NAMALWA (cell line): ENCODE data around the gene NRG3.
"Not testable (repeated sequence)": the region's sequence is repeated elsewhere in the genome, so short reads cannot be mapped to it uniquely, and the experiment has no call there.

ENCODE experiments used
- DNase-seq: peaks from one replicate; pipeline ENCODE4 v3.0.0-alpha.2; 2015; ENCODE audit warnings: low spot score

The NRG3 gene

GRCh38 chr10:82574081-82574480 lies 699.1 kb downstream of the NRG3 start:
- no peak for DNase-seq

DNA sequence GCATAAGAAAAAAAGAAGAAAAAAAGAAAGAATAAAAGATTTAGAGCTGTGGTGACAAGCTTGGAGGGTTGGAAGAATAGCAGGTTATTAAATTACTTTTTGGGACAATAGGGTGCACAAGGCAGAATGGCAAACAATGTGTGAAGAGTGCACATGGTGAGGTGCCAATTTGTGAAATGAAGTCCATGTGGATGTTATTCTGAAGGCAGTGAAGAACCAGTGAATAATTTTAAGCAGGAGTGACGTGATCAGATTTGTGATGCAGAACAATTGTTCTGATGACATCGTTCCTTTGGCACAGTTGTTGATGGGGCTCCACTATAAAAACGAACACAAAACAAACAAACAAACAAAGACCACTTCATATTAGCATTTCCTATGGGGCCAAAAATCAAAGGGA lies 700.3 kb downstream of the NRG3 start:
- DNase-seq = no peak

DNA sequence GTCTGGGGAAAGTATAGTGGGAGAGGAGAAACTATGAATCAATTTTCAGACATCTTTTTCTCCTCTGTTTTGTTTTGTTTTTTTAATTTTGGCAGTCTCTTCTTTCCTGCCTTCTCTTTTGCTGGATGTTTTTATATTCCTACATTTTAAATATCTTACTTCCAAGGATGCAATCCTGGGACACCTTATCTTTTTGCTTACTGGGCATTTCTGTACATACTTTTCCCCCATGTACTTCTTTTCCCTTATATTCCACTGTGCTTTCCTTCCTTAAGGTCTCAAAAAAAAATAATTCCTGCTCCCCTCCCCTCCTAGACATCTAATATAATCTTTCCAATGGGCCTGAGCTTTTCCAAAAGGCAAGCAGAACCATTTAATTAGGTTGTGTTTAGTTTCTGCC lies 701.1 kb downstream of the NRG3 start:
- no peak for DNase-seq

- no peak for DNase-seq
Measured at GRCh38 chr10:82581940-82582339, 706.9 kb downstream of the NRG3 start.

DNA sequence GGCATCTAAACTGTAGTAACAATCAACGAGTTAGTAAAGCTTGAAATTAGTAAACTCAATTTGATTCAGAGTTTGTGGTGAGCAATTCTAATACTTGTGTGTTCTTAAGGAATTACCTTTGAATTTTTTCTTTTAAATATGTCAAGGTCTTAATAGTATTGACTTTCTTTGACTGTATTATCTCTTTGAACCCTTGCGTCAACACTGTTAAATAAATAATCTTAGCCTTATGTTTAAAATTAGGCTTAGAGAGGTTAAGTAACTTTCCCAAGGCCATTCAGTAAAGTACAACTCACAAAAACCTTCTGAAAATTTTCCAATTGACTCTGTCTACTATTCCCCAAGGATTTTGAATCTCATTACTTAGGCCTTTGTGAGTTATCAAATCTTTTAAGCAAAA lies 716.4 kb downstream of the NRG3 start:
- DNase-seq = no peak

GRCh38 chr10:82597840-82598239 lies 722.8 kb downstream of the NRG3 start:
- no peak for DNase-seq

- no peak for DNase-seq
Measured at GRCh38 chr10:82609845-82610244, 734.9 kb downstream of the NRG3 start.

DNA sequence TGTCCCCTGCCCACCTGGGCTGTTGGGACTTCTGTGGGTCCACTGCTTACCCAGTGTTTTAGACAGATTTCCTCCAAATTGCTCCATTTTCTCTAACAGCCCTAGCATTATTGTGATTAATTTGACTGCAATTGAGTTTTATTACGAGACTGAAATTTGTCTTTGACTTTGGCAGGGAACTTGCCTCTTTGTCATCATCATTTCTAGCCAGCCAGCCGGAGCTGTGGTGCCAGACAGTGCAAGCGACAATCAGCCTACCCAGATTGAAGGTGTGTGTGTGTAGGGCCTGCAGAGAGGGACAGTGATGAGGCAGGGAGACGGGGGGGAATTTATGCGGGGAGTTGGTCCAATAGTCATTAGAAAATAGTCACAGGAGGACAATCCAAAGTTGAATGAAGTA lies 743.0 kb downstream of the NRG3 start:
- DNase-seq = no peak

- DNase-seq = no peak
Measured at GRCh38 chr10:82621680-82622079, 746.7 kb downstream of the NRG3 start.

DNA sequence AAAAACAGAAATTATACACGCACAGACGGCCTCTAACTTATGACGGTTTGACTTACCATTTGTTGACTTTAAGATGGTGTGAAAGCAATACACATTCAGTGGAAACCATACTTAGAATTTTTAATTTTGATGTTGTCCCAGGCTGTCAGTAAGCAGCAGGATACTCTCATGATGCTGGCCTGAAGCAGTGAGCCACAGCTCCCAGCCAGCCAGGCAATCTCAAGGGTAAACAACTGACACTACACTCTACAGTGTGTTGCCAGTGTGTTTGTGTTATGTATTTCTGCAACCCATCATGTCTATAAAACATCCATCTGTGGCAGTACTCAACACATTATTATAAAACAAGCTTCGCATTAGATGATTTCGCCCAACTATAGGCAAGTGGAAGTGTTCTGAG lies 747.5 kb downstream of the NRG3 start:
- no peak for DNase-seq

DNA sequence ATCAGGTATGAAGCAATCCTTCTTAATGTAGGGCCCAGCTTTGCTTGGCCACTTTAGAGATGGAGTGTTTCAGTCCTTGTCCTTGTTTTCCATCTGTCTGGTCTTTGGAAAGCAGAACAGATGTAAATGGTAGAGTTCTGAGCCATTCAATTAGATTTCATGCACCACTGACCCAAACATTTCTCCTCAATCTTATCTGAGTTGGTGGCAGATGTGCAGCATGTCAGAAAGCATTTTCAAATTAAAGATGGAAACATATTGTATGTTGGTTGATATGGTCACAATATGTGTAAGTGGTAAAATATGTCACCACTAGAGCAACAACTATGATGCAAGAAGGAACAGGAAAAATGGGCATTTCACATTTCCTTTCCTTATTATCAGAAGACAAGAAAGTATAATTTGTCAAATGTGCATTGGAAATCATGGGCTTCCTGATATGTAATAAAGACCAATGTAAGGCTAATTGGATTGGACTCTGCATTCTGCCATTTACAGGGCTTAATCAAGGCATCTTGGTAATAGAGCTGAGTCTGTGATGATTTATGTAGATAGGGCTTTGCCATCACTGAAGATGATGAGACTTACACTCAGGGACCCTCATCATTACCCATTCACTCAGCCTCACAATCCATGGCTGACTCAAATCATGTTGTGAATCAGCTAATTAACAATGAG lies 750.7 kb downstream of the NRG3 start:
- no peak for DNase-seq

GRCh38 chr10:82628373-82628772 lies 753.4 kb downstream of the NRG3 start:
- no peak for DNase-seq

GRCh38 chr10:82643076-82643475 lies 768.1 kb downstream of the NRG3 start:
- DNase-seq = no peak

- DNase-seq = no peak
Measured at GRCh38 chr10:82643601-82644000, 768.6 kb downstream of the NRG3 start.

- DNase-seq = no peak
Measured at GRCh38 chr10:82645221-82645620, 770.2 kb downstream of the NRG3 start.

GRCh38 chr10:82653244-82654155 lies 778.5 kb downstream of the NRG3 start:
- DNase-seq = no peak

GRCh38 chr10:82660205-82660604 lies 785.2 kb downstream of the NRG3 start:
- DNase-seq = no peak

DNA sequence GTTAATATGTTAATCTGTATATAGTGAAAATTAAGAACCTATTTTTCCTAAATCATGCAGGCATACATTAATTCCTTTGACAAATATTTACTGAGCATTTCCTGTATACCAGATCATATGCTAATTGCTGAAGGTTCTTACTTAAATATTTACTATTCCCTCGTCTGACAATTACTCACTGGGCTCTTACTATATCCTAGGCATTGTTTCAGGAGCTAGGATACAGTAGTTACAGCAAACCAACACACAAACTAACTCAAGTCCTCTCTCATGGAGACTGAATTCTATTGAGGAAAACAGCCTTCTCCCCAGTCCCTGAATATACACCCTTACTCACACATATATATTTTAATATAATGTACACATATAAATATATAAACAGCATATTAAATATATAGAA lies 786.0 kb downstream of the NRG3 start:
- DNase-seq = no peak

- DNase-seq = no peak
Measured at GRCh38 chr10:82661701-82662100, 786.7 kb downstream of the NRG3 start.

GRCh38 chr10:82668221-82668895 lies 793.4 kb downstream of the NRG3 start:
- DNase-seq = no peak

DNA sequence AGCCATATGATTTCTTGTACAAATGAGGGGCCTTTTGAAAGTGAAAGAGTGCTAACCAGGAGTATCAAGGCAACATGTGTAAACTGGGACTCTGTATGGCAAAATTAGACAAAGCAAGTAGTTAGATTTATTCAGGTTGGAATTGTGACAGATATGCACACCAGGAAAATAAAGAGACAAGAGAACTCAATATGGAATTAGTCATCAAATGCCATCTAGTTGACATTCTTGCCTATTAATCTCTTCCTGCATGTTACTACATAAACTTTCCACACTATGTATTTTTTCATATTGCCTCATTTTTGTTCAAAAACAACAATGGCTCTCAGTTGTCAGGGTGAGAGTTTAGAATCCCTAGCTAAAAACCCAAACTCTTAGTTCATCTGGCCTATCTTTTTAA lies 799.0 kb downstream of the NRG3 start:
- no peak for DNase-seq

DNA sequence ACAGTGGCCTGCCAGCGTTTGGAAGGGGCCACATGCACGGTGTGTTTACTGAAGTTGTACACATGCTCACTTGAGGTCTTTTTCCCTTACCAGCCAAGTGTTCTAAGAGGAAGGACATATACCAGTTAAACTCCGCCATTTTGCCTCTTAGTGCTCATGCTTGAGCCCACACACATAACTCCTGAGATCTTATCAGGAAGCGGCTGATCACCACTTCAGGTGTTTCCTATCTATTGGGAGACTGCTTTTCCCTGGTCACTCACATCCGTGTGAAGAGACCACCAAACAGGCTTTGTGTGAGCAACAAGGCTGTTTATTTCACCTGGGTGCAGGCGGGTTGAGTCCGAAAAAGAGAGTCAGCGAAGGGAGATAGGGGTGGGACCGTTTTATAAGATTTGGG lies 802.9 kb downstream of the NRG3 start:
- not testable (repeated sequence) for DNase-seq

- DNase-seq = not testable (repeated sequence)
Measured at GRCh38 chr10:82678451-82678850, 803.5 kb downstream of the NRG3 start.
